Measurements from ENCODE around the gene D2HGDH.

The D2HGDH gene

GRCh38 chr2:241764275-241765241 is 30.1 kb downstream of the D2HGDH start:
- DNase-seq (ENCODE audit: low read depth) = no peak
- TF ChIP-seq, protein P1, sequence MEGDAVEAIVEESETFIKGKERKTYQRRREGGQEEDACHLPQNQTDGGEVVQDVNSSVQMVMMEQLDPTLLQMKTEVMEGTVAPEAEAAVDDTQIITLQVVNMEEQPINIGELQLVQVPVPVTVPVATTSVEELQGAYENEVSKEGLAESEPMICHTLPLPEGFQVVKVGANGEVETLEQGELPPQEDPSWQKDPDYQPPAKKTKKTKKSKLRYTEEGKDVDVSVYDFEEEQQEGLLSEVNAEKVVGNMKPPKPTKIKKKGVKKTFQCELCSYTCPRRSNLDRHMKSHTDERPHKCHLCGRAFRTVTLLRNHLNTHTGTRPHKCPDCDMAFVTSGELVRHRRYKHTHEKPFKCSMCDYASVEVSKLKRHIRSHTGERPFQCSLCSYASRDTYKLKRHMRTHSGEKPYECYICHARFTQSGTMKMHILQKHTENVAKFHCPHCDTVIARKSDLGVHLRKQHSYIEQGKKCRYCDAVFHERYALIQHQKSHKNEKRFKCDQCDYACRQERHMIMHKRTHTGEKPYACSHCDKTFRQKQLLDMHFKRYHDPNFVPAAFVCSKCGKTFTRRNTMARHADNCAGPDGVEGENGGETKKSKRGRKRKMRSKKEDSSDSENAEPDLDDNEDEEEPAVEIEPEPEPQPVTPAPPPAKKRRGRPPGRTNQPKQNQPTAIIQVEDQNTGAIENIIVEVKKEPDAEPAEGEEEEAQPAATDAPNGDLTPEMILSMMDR (IDR thresholded peaks at IDR 0.05; ENCODE audit: low read depth, low read length, missing control alignments) = no peak
- in situ Hi-C loops (cut with HindIII; ENCODE audit: low sequenced_read_pairs) = no loop called here
- H3K4me3 ChIP-seq (ENCODE audit: low read depth, low read length) = no peak overlapping the region

GRCh38 chr2:241767464-241768250 is 33.2 kb downstream of the D2HGDH start:
- in situ Hi-C loops (cut with HindIII; ENCODE audit: low sequenced_read_pairs) = no loop called here
- no peak for DNase-seq (ENCODE audit: low read depth)
- H3K4me3 ChIP-seq (ENCODE audit: low read depth, low read length) = no peak overlapping the region
- TF ChIP-seq, protein P1 (IDR thresholded peaks at IDR 0.05; ENCODE audit: low read depth, low read length, missing control alignments) = no peak

DNA sequence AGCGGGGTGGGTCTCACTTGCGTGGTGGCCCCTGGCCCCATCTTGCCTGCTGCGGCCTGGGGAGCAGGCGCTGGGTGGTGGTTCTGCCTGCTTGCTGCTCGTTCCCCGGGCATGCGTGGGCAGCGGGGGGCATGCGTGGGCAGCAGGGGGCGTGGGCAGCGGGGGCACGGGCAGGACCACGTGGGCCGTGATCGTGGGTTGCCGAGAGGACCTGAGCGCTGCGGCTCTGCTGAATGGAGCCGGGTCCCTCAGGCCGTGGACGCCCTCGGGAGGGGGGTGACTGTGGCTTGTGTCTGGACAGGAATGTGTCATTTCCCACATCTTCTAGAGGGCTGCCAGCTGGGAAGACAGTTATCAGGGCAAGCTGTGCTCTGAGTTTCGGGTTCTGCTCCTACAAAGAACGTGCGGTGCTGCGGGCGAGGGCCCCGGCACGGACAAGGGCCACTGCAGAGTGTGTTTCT is 33.9 kb downstream of the D2HGDH start:
- H3K4me3 ChIP-seq (ENCODE audit: low read depth, low read length) = no peak overlapping the region
- no peak for DNase-seq (ENCODE audit: low read depth)
- in situ Hi-C loops (cut with HindIII; ENCODE audit: low sequenced_read_pairs) = no loop called here
- TF ChIP-seq, protein P1 (IDR thresholded peaks at IDR 0.05; ENCODE audit: low read depth, low read length, missing control alignments) = no peak

GRCh38 chr2:241768850-241769249 is 34.4 kb downstream of the D2HGDH start:
- TF ChIP-seq, protein P1 (IDR thresholded peaks at IDR 0.05; ENCODE audit: low read depth, low read length, missing control alignments) = no peak
- no peak overlapping the region for H3K4me3 ChIP-seq (ENCODE audit: low read depth, low read length)
- DNase-seq (ENCODE audit: low read depth) = no peak
- in situ Hi-C loops (cut with HindIII; ENCODE audit: low sequenced_read_pairs) = no loop called here

DNA sequence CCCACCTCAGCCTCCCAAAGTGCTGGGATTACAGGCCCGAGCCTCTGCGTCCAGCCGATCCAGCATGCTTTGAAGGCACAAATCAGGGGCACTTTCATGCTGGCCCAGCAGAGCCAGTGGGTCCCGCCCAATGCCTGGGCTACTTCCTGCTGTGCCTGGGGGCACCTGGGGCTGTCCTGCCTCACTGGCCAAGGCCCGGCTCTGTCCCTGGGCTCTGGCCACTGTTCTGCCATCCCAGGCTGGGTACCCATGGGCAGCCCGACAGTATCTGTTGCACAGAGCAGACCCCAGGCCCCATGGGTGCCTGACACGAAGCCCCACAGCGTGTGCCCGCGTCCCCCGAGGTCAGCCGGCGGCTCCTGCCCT is 35.4 kb downstream of the D2HGDH start:
- no peak for DNase-seq (ENCODE audit: low read depth)
- in situ Hi-C loops (cut with HindIII; ENCODE audit: low sequenced_read_pairs) = no loop called here
- no peak overlapping the region for H3K4me3 ChIP-seq (ENCODE audit: low read depth, low read length)
- TF ChIP-seq, protein P1 (IDR thresholded peaks at IDR 0.05; ENCODE audit: low read depth, low read length, missing control alignments) = no peak

GRCh38 chr2:241770185-241770935 is 35.9 kb downstream of the D2HGDH start:
- TF ChIP-seq, protein P1 (IDR thresholded peaks at IDR 0.05; ENCODE audit: low read depth, low read length, missing control alignments) = no peak
- in situ Hi-C loops (cut with HindIII; ENCODE audit: low sequenced_read_pairs) = no loop called here
- no peak for DNase-seq (ENCODE audit: low read depth)
- H3K4me3 ChIP-seq (ENCODE audit: low read depth, low read length) = no peak overlapping the region
